Measurements from ENCODE around the gene SLC38A5. TPM values are rescaled to one million over a fixed set of nuclear protein-coding genes. Genes with fewer than 3 reads are reported as not detected.

The SLC38A5 gene
- total RNA-seq, result 57.7 and 63.6 TPM in 2 replicates

DNA sequence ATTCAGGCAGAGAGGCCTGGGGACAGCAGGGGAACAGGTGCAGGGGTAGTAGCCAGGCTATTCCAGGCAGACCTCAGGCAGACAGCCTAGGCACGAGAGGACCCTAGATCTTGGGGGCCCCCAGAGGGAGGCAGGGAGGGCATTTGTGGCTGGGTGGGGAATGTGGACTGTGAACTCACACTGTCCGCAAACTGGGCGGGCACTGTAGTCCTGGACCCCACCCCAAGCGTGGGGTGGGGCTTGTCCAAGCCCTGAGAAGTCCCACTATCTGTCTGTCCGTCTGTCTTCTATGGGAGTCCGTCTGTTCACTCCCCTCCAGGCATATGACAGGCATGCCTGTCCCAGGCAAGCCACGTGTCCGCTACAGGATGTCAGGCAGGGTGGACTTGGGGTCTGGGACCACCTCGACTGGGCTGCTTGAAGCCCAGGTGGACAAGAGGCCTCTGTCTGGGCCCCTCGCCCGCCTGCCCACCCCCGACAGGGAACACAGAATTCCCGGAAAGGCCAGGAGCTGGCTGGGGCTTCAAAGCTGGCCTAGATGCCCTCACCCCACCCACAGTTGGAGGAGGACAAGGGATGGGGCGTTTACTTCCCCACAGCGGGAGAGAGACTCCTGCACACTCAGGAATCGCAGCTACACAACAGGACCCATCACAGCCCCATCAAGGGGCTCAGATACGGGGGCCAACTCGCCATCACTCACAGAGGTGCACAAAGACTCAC lies at the start of gene SLC38A5:
TSS of gene SLC38A5 (minus strand) at position 151 of the 723 bp plus-strand sequence. CDS start 2,336 bp downstream, outside the sequence.

DNA sequence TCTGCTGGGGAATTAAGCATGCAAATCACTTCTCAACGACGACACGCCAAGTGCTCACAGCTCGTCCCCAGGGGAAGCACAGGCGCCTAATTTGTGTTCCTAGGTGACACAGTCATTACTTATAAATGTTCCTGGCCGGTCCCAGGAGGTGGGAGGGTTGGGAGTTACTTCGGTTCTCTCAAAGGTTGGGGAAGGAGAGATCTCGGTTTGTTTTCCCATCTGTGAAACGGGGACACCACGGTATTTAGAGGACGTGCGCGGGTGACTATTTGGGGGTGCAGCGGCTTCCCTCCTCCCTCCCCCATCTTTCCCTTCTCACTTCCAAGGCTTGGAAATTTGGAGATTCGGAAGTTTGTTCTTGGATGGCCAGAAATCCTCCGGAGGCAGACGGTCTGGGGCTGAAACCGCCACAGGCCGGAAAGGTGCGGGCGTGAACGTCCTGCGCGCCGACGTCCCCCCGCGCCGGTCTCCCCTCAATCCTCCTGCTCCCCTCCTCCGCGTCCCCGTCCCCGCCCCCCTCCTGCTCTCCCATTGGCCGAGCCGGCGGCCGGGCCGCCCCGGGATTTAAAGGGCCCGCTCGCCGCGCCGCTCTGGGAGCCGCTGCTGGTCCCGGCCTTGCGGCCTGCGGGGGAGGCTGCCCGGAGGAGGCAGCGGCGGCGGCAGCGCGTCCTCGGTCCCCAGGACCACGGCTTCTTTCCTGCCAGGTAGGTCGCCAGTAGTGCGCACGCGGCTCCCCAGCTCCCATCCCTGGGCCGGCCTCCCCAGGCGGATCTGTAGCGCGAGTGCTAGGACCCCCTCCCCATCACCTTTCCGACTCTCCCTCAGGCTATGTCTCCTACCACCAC lies 38.6 kb upstream of the SLC38A5 start, which contains the start of gene PORCN:
TSS of gene PORCN (plus strand) at position 593 of the 845 bp plus-strand sequence. CDS start 829 bp downstream, outside the sequence.

DNA sequence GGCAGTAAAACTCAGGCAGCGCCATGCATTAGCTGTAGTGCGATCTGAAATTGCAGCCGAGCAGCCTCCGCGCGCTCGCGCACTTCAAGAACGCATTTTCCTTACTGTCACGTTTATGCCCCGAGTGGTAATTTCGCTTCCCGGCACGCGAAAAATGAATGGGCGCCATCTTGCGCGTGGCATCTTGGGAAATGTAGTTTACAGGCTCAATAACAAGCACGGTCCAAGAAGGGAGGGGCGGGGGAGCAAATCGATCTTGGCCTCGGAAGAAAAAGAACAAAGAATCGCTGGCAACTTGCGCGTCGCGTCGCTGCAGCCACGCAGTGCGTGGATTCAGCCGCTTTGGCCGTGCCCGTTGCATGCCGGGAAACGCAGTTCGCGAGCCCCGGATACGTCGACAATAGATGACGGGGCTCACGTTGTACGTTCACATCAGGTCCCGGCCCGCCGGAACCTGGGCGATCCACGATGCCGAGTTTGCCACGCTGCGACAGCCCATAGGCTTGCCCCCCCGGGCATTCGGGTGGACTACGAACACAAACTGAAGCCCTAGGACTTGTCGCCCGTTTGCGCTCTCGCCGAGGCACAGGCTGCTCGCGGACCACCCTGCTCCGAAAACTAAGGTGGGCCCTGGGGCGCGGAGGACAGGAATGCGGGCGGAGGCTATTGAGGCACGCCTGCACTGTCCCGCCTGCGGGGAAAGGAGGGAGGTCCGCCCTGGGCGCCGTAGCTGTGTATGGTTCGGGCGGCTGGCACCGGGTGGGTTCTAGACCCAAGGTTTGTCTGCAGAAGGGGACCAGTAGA lies 5.9 kb upstream of the SLC38A5 start, which contains the start of gene FTSJ1:
TSS of gene FTSJ1 (plus strand) at position 426 of the 804 bp plus-strand sequence. CDS start 1,849 bp downstream, outside the sequence.

DNA sequence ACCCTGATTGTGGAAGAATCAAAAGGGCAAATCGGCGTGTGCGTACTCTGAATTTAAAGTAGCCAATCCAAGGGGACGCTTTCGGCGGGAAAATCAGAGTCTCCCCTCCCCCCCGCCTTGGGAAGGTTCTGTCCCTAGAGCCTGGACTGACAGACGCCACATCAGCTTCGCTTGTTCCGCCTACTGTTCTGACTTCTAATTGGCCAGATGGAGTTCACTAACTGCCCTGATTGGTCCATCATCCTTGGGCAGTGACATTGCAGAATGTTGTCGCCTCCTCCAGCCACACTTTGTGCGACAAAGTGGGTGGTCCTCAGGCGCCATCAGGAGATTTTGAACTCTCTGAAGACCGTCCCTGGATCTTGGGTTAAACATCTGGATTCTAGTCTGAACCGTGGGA lies 58.2 kb downstream of the SLC38A5 start, which contains the start of gene SSX4B:
TSS of gene SSX4B (minus strand) at position 101 of the 400 bp plus-strand sequence. CDS start 588 bp downstream, outside the sequence.

Other genes starting within 250 kb of the SLC38A5 start
- gene SSX1, start 214.9 kb downstream of the SLC38A5 start, total RNA-seq, result not detected in 2 replicates
- gene SSX3, start 113.6 kb downstream of the SLC38A5 start, total RNA-seq, result not detected in 2 replicates
- gene SSX4, start 86.7 kb downstream of the SLC38A5 start, total RNA-seq, result not detected in 2 replicates
- gene SSX4B, start 58.3 kb downstream of the SLC38A5 start, total RNA-seq, result not detected in 2 replicates
- 82.4 and 98.2 TPM in 2 replicates for gene FTSJ1, start 5.9 kb upstream of the SLC38A5 start, total RNA-seq
- gene PORCN, start 38.7 kb upstream of the SLC38A5 start, total RNA-seq, result 11.8 and 19.2 TPM in 2 replicates
- gene EBP, start 51.5 kb upstream of the SLC38A5 start, total RNA-seq, result 254 and 300 TPM in 2 replicates
- gene TBC1D25, start 69.5 kb upstream of the SLC38A5 start, total RNA-seq, result 10.1 and 10.3 TPM in 2 replicates
- gene RBM3, start 104.2 kb upstream of the SLC38A5 start, total RNA-seq, result 250 and 253 TPM in 2 replicates
- gene WDR13, start 127.2 kb upstream of the SLC38A5 start, total RNA-seq, result 131 and 149 TPM in 2 replicates
- gene WAS, start 213.5 kb upstream of the SLC38A5 start, total RNA-seq, result 0.17 and 0.89 TPM in 2 replicates
- 21.7 and 23.6 TPM in 2 replicates for gene SUV39H1, start 226.5 kb upstream of the SLC38A5 start, total RNA-seq

Measured in bronchus fibroblast of lung (primary cell).